ENCODE results near the gene TCF7L2.

The TCF7L2 gene

DNA sequence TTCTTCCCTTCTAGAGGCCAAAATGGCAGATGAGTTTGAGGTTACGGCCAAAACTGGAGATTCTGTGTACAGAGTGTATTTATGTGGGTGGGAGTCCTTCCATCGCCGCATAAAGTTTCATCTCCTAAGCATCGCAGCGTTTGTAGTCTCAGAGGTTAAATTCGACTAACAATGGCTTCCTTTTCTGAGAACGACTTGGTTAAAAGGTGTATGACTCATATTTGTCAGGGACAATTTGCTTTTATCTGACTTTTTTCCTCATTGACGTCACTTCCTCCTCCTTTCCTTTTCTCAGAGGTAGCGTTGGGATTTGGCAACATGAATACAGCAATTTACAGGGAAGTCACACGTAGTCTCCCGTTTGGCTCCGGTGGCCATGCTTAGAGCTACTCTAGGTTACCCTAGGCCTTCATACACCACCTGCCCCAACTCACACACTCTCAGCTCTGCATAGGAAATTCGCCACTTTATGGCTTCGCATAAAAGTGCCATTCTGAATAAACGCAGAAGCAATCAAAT is 37.6 kb upstream of the TCF7L2 start:
- H3K27ac ChIP-seq: no peak overlapping the region
- ChIA-PET POLR2A (ENCODE audit: low non-redundant PET) (no interaction called here), CTCF (interaction anchor here (0.5 to 0.6 kb wide), 2 partner anchors 47 to 112 kb away, joined by 3 to 4 read pairs; no protein-coding TSS in a partner anchor)
- no peak for DNase-seq (ENCODE audit: low spot score)
- TF ChIP-seq, protein P1, sequence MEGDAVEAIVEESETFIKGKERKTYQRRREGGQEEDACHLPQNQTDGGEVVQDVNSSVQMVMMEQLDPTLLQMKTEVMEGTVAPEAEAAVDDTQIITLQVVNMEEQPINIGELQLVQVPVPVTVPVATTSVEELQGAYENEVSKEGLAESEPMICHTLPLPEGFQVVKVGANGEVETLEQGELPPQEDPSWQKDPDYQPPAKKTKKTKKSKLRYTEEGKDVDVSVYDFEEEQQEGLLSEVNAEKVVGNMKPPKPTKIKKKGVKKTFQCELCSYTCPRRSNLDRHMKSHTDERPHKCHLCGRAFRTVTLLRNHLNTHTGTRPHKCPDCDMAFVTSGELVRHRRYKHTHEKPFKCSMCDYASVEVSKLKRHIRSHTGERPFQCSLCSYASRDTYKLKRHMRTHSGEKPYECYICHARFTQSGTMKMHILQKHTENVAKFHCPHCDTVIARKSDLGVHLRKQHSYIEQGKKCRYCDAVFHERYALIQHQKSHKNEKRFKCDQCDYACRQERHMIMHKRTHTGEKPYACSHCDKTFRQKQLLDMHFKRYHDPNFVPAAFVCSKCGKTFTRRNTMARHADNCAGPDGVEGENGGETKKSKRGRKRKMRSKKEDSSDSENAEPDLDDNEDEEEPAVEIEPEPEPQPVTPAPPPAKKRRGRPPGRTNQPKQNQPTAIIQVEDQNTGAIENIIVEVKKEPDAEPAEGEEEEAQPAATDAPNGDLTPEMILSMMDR (conservative IDR thresholded peaks at IDR 0.05; ENCODE audit: low read depth): no peak

DNA sequence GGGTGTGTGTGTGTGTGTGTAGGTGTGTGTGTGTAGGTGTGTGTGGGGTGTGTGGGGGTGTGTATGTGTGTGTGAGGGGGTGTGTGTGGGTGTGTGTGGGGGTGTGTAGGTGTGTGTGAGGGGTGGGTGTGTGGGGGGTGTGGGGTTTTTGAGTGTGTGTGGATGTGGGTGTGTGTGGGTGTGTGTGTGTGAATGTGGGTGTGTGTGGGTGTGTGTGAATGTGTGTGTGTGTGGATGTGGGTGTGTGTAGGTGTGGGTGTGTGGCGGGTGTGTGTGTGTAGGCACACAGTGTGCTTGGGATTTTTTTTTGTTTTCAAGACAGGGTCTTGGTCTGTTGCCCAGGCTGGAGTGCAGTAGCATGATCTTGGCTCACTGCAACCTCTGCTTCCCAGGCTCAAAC is 36.8 kb upstream of the TCF7L2 start:
- ChIA-PET CTCF (interaction anchor here (0.6 to 0.7 kb wide), 2 partner anchors 46 to 389 kb away, joined by 3 to 4 read pairs; no protein-coding TSS in a partner anchor), POLR2A (ENCODE audit: low non-redundant PET) (no interaction called here)
- DNase-seq (ENCODE audit: low spot score): no peak
- H3K27ac ChIP-seq: no peak overlapping the region
- TF ChIP-seq, protein P1 (conservative IDR thresholded peaks at IDR 0.05; ENCODE audit: low read depth): no peak

DNA sequence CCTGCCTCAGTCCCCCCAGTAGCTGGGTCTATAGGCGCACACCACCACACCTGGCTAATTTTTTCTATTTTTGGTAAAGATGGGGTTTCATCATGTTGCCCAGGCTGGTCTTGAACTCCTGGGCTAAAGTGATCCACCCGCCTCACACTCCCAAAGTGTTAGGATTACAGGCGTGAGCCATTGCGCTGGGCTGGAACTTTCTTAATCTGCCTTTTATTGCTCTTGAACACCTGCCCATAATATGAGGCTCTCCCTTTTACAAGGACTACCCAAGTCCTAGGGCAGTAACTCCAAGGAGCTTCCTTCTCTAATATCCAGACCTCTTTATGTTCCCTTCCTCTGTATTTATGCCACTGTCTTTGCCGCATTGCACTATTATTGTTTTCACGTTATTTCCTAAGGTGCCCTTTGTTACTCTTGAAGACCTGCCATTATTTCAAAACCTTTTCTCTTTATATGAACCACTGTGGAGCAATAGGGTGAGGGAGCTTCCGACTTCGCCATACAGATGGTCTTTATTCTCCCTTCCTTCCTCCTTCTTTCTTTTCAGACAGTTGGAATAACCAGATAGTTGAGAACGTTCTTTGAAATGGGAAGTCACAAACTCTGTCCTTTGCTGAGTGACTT is 36.3 kb upstream of the TCF7L2 start:
- no peak overlapping the region for H3K27ac ChIP-seq
- CTCF ChIA-PET: interaction anchor here (0.6 to 0.7 kb wide), 2 partner anchors 388 to 703 kb away, joined by 3 to 4 read pairs; no protein-coding TSS in a partner anchor
- TF ChIP-seq, protein P1 (conservative IDR thresholded peaks at IDR 0.05; ENCODE audit: low read depth): no peak
- DNase-seq (ENCODE audit: low spot score): no peak
- POLR2A ChIA-PET (ENCODE audit: low non-redundant PET): no interaction called here

DNA sequence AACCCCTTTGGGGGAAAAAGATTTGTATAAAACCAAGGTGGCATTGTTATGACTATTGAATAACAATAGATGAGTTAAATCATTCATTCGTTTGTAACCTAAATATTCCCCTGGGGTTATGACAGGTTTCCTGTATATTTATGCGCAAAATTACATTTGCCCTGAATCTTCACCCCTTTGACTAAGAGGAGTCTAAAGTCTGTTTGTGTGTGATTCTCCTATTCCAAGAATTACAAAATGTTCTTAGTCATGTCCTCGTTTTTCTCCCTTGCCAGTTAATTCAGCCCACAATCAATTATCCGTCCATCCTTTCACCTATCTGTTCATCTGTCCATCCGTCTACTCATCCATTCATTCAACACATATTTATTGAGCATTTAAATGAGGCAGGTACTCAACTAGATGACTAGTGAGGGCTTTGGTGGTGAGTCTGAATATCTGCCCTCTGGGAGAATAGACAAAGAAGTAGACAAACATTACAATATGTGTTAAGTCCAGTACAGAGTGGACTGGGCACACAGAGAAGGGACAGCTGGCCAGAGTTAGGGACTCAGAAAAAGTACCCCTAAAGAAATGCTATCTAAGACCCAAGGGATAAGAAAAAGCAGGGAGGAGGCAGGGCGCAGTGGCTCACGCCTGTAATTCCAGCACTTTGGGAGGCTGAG is 35.6 kb upstream of the TCF7L2 start:
- POLR2A ChIA-PET (ENCODE audit: low non-redundant PET): no interaction called here
- no peak overlapping the region for H3K27ac ChIP-seq
- TF ChIP-seq, protein P1 (conservative IDR thresholded peaks at IDR 0.05; ENCODE audit: low read depth): no peak
- CTCF ChIA-PET: interaction anchor here (0.6 to 1.1 kb wide), 2 partner anchors 470 to 703 kb away, joined by 3 to 4 read pairs; no protein-coding TSS in a partner anchor
- DNase-seq (ENCODE audit: low spot score): no peak

- peak; percentile 78 for DNase-seq (ENCODE audit: low spot score)
- ChIA-PET POLR2A (ENCODE audit: low non-redundant PET) (no interaction called here), CTCF (interaction anchor here (1.0 to 1.1 kb wide), 3 partner anchors 8 to 469 kb away, joined by 3 to 6 read pairs (median 3); no protein-coding TSS in a partner anchor)
- no peak overlapping the region for H3K27ac ChIP-seq
- TF ChIP-seq, protein P1 (conservative IDR thresholded peaks at IDR 0.05; ENCODE audit: low read depth): no peak
These were observed 34.2 kb upstream of the TCF7L2 start for GRCh38 chr10:112915590-112916572.

DNA sequence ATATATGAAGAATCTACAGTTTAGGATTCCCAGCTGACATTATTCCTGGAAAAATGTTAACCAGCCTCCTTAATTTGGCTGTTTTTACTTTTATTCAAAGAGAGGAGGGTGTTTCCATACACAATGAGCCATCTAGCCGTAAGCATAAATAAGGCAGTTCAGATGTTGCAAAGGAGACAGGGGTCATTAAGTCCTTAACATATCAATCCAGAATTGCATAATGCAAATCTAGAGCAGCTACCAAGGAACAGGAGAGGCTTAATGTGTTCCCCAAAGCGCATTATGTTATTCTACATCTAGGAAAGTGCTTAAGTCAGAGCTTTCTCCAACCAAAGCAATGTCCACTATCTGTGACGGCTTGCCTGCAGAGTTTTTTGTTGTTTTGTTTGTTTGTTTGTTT is 32.4 kb upstream of the TCF7L2 start:
- ChIA-PET POLR2A (ENCODE audit: low non-redundant PET) (no interaction called here), CTCF (interaction anchor here (0.6 kb wide), 2 partner anchors 81 to 1733 kb away, joined by 3 to 5 read pairs; no protein-coding TSS in a partner anchor)
- no peak overlapping the region for H3K27ac ChIP-seq
- TF ChIP-seq, protein P1 (conservative IDR thresholded peaks at IDR 0.05; ENCODE audit: low read depth): no peak
- no peak for DNase-seq (ENCODE audit: low spot score)

All from RWPE1 (cell line).